Caco-2 (cell line): ENCODE data around the gene UBA1. TPM values are rescaled to one million over a fixed set of nuclear protein-coding genes. Genes with fewer than 3 reads are reported as not detected.

Source experiments
- BruUV-seq: library from RNA; stranded (reverse); fragments of 400-500 nt; replicated peaks from 2 replicates; lab custom pipeline; 2021; lab: Mats Ljungman, UMichigan
- CTCF ChIA-PET: fragments of 300-600 bp; sonication (Branson Sonifier 250); formaldehyde crosslinking; loops from one replicate; lab custom pipeline; 2022; ENCODE audit warnings: antibody characterized with exemption; lab: Charles Lee
- POLR2A ChIA-PET: fragments of 300-600 bp; sonication (Branson Sonifier 250); formaldehyde crosslinking; loops from one replicate; lab custom pipeline; 2022; ENCODE audit warnings: antibody characterized with exemption; lab: Charles Lee
- DNase-seq, 2 experiments: peaks; one replicate each; pipeline versions ENCODE4 v3.0.0 to v3.0.0-alpha.2; 2020 to 2022
- H3K27me3 ChIP-seq: replicated peaks from 2 replicates; pipeline ENCODE4 v1.6.0; 2011; ENCODE audit warnings: low read length; ENCODE audit not compliant: control insufficient read depth, insufficient read depth
- H3K36me3 ChIP-seq: 2 replicates; pipeline ENCODE4 v1.5.1; 2011; ENCODE audit warnings: low read length; ENCODE audit not compliant: control insufficient read depth, insufficient read depth
- H3K4me1 ChIP-seq: fragments of 250-450 bp; sonication (Bioruptor Pico); 2 replicates; pipeline ENCODE4 v1.5.1; 2020; ENCODE audit warnings: mild to moderate bottlenecking
- H3K4me3 ChIP-seq: 2 replicates; pipeline ENCODE4 v1.5.1; 2011; ENCODE audit warnings: low read depth, mild to moderate bottlenecking, control low read depth, low read length
- H3K9me3 ChIP-seq: fragments of 250-450 bp; sonication (Bioruptor Pico); 2 replicates; pipeline ENCODE4 v1.5.1; 2020; ENCODE audit warnings: mild to moderate bottlenecking, moderate library complexity
- H3K27ac Mint-ChIP-seq: one replicate; pipeline ENCODE4 v1.8.0; 2022; ENCODE audit warnings: mixed read lengths; ENCODE audit not compliant: unreplicated experiment
- H3K27me3 Mint-ChIP-seq: one replicate; pipeline ENCODE4 v1.8.0; 2022; ENCODE audit warnings: mixed read lengths; ENCODE audit not compliant: insufficient read depth, unreplicated experiment
- H3K36me3 Mint-ChIP-seq: one replicate; pipeline ENCODE4 v1.8.0; 2022; ENCODE audit warnings: mild to moderate bottlenecking, mixed read lengths; ENCODE audit not compliant: insufficient read depth, unreplicated experiment
- H3K4me1 Mint-ChIP-seq: one replicate; pipeline ENCODE4 v1.8.0; 2022; ENCODE audit warnings: low read depth, mixed read lengths; ENCODE audit not compliant: unreplicated experiment
- H3K4me3 Mint-ChIP-seq: one replicate; pipeline ENCODE4 v1.8.0; 2022; ENCODE audit warnings: mild to moderate bottlenecking, moderate library complexity, mixed read lengths; ENCODE audit not compliant: unreplicated experiment
- H3K9me3 Mint-ChIP-seq: one replicate; pipeline ENCODE4 v1.8.0; 2022; ENCODE audit warnings: mixed read lengths; ENCODE audit not compliant: unreplicated experiment
- intact Hi-C: fragments of 100-400 bp; cut with micrococcal nuclease; formaldehyde crosslinking; loops from one replicate; pipeline ENCODE4 v1.10.0; 2022; ENCODE audit not compliant: unreplicated experiment
- total RNA-seq: library from RNA; stranded (reverse); gene quantifications from 2 replicates; pipeline ENCODE4 v1.2.3, GENCODE V29; 2022
- TF ChIP-seq, protein P1 (sequence below), 2 experiments: fragments of 200-600 bp in 1 of 2; IDR thresholded peaks; 1 replicate in 1 of 2; 2 replicates in 1 of 2; pipeline versions ENCODE4 v1.5.1 to v1.8.0; 2011 to 2022; ENCODE audit warnings: antibody characterized with exemption in 1 of 2, control low read depth in 1 of 2, inconsistent platforms in 1 of 2, low read depth in 1 of 2, low read length in 1 of 2, mild to moderate bottlenecking in 1 of 2, moderate library complexity in 1 of 2; ENCODE audit not compliant: insufficient read depth in 1 of 2, severe bottlenecking in 1 of 2, unreplicated experiment in 1 of 2

Gene UBA1
- total RNA-seq, 1 experiment from 2014 or later, result 156 TPM

DNA sequence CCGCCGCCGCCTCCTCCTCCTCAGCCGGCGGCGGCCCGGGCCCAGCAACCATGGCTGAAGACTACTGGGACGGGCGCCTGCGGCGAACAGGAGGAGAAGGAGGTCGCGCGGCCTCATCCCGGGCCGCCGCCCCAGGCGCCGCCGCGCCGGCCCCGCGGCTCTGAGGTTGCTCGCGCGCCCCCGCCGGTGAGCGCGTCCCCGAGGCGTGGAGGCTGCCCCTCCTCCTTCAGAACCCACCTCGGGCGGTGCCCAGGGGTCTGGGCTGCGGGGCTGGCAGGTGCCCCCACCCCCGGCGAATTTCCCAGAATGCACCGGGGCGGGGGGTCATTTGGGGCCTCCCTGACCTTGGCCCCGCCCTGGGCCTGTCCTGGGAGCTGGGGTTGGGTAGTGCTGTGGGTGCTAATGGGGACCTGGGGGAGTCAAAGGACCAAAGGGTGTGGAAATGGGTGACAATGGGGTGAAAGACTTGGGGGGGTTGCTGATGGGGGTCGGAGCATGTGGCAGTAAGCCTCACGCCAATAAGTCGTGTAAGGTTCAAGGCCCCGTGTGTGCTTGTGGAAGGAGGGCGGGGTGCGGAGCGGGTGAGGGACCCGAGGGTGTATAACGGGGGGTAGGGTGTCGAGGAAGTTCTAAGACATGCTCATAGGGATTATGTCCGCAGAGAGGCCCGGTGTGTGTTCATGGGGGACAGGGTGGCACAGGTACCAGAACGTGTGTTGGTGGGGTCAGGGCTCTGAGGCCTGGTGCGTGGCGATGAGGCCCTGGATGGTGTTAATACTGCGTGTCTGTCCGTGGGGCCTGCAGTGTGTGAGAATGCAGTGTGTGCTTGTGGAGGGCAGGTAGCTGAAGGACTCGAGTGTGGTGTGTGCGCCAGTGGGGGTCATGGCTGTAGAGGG is 25.5 kb downstream of the UBA1 start:
- peak; percentile 50 to 59 for DNase-seq
- Histone ChIP-seq H3K9me3 (no peaks in the 10 kb centered on the region), H3K4me1 (no peaks in the 10 kb centered on the region), H3K4me3 (peak overlapping the region; percentile 49), H3K36me3 (peaks cover 5% of the 10 kb centered on the region), H3K27me3 (no peaks in the 10 kb centered on the region)
- H3K36me3 Mint-ChIP-seq, result peaks cover 59% of the 10 kb centered on the region
- H3K27ac Mint-ChIP-seq, result peak overlapping the region; percentile 91
- ChIA-PET CTCF (no interaction called here), POLR2A (interaction anchor here (3.0 kb wide), 1 partner anchor 14 kb away, joined by 35 read pairs; the partner anchor contains the start of gene USP11)
- TF ChIP-seq, protein P1, sequence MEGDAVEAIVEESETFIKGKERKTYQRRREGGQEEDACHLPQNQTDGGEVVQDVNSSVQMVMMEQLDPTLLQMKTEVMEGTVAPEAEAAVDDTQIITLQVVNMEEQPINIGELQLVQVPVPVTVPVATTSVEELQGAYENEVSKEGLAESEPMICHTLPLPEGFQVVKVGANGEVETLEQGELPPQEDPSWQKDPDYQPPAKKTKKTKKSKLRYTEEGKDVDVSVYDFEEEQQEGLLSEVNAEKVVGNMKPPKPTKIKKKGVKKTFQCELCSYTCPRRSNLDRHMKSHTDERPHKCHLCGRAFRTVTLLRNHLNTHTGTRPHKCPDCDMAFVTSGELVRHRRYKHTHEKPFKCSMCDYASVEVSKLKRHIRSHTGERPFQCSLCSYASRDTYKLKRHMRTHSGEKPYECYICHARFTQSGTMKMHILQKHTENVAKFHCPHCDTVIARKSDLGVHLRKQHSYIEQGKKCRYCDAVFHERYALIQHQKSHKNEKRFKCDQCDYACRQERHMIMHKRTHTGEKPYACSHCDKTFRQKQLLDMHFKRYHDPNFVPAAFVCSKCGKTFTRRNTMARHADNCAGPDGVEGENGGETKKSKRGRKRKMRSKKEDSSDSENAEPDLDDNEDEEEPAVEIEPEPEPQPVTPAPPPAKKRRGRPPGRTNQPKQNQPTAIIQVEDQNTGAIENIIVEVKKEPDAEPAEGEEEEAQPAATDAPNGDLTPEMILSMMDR (IDR thresholded peaks at IDR 0.05; ENCODE audit: insufficient read depth in 1 of 2, low read depth in 1 of 2, low read length in 1 of 2, severe bottlenecking in 1 of 2, unreplicated experiment in 1 of 2), result no peak
- intact Hi-C loops, result loop anchor here (1.0 to 10.0 kb wide), 4 partner anchors 14 to 436 kb away; partner anchors contain the start of genes ELK1, USP11 and UXT
- peaks cover 32% of the 10 kb centered on the region for H3K4me1 Mint-ChIP-seq
- BruUV-seq, result no TSS peak
- no peaks in the 10 kb centered on the region for H3K27me3 Mint-ChIP-seq
- H3K9me3 Mint-ChIP-seq, result no peaks in the 10 kb centered on the region
- H3K4me3 Mint-ChIP-seq, result peak overlapping the region; percentile 84

DNA sequence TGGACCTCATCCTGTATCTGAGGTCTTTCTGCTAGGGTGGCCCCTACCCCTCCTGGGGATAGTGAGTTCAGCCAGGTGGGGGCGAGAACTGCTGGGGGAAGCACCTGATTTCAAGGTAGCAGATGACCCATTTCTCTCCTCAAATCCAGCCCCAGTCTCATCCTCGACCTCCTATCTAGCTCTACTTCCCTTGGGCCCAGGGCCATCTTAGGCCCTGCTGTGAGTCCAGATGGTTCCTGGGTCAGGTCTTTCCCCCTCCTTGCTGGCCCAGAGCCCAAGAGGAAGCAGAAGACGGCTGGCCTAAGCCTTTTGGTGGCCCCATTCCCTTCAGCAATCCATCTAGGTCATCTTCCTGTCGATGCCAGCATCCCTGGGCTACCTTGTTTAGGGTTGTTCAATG is 28.1 kb downstream of the UBA1 start:
- H3K9me3 Mint-ChIP-seq, result no peaks in the 10 kb centered on the region
- H3K27me3 ChIP-seq, result no peaks in the 10 kb centered on the region
- no peak overlapping the region for H3K27ac Mint-ChIP-seq
- DNase-seq, result no peak
- TF ChIP-seq, protein P1 (IDR thresholded peaks at IDR 0.05; ENCODE audit: insufficient read depth in 1 of 2, low read depth in 1 of 2, low read length in 1 of 2, severe bottlenecking in 1 of 2, unreplicated experiment in 1 of 2), result no peak
- H3K4me1 ChIP-seq, result no peaks in the 10 kb centered on the region
- H3K36me3 ChIP-seq, result peaks cover 2% of the 10 kb centered on the region; the same call in 1 of the 2 replicates
- H3K4me3 ChIP-seq, result no peak overlapping the region
- CTCF ChIA-PET, result no interaction called here
- peaks cover 22% of the 10 kb centered on the region for H3K4me1 Mint-ChIP-seq
- H3K36me3 Mint-ChIP-seq, result peaks cover 58% of the 10 kb centered on the region
- H3K27me3 Mint-ChIP-seq, result no peaks in the 10 kb centered on the region
- BruUV-seq, result no TSS peak
- POLR2A ChIA-PET, result no interaction called here
- H3K9me3 ChIP-seq, result no peaks in the 10 kb centered on the region
- H3K4me3 Mint-ChIP-seq, result no peak overlapping the region
- intact Hi-C loops, result no loop called here

DNA sequence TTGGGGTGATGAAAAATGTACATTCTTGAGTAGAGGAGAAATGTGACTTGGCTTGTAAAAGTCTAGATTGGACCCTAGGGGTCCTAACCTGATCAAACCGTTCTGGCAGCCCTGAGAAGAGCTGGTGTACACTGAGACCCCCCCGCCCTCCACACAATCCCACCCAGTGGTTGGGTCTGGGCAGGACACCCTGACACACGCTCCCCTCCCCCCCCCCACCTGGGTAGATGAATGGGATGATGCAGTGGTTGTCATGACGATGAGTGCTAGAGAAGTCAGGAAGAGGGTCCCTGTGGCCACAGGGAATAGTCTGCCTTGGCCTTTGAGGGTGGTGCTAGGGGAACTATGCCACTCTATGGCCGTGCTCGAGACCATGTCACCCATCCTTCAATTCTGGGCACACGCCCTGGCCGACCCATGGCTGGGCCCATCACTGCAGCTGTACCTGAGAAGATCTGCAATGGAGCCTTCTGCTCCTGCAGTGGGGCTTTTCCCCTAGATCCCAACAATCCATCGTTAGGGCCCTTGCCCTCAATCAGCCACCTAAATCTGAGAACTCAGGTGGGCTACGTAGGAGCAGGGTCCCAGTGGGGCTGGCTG is 29.2 kb downstream of the UBA1 start:
- TF ChIP-seq, protein P1 (IDR thresholded peaks at IDR 0.05; ENCODE audit: insufficient read depth in 1 of 2, low read depth in 1 of 2, low read length in 1 of 2, severe bottlenecking in 1 of 2, unreplicated experiment in 1 of 2), result no peak
- H3K9me3 ChIP-seq, result no peaks in the 10 kb centered on the region
- CTCF ChIA-PET, result interaction anchor here (0.6 kb wide), 1 partner anchor 27 kb away, joined by 3 read pairs; no protein-coding TSS in a partner anchor
- no peaks in the 10 kb centered on the region for H3K27me3 Mint-ChIP-seq
- H3K36me3 ChIP-seq, result peaks cover 2% of the 10 kb centered on the region; the same call in 1 of the 2 replicates
- no TSS peak for BruUV-seq
- intact Hi-C loops, result no loop called here
- H3K27ac Mint-ChIP-seq, result no peak overlapping the region
- no peak overlapping the region for H3K4me3 ChIP-seq
- H3K9me3 Mint-ChIP-seq, result no peaks in the 10 kb centered on the region
- H3K4me1 Mint-ChIP-seq, result peaks cover 15% of the 10 kb centered on the region
- DNase-seq, result no peak
- POLR2A ChIA-PET, result no interaction called here
- H3K4me1 ChIP-seq, result no peaks in the 10 kb centered on the region
- no peak overlapping the region for H3K4me3 Mint-ChIP-seq
- H3K27me3 ChIP-seq, result no peaks in the 10 kb centered on the region
- peaks cover 56% of the 10 kb centered on the region for H3K36me3 Mint-ChIP-seq
